Neural cell (in vitro differentiated cells): Measurements from ENCODE around the gene IGF2BP2. TPM values are rescaled to one million over a fixed set of nuclear protein-coding genes. Genes with fewer than 3 reads are reported as not detected.

Experiments used
- H2AFZ ChIP-seq: fragments of 200-600, 300-800 bp; sonication (generic), shearing (Covaris generic); 2 replicates; pipeline ENCODE4 v1.6.0; 2014; ENCODE audit warnings: low read depth, mild to moderate bottlenecking, antibody characterized with exemption, low read length, moderate library complexity
- H3F3A ChIP-seq: fragments of 200-600 bp; shearing (Covaris generic); 2 replicates; pipeline ENCODE4 v1.6.1; 2016; ENCODE audit warnings: mild to moderate bottlenecking, moderate library complexity, mixed read lengths, antibody characterized with exemption, low read length; ENCODE audit not compliant: insufficient read depth, poor library complexity, severe bottlenecking
- H3K27ac ChIP-seq: fragments of 200-600, 300-800 bp; sonication (generic), shearing (Covaris generic); 2 replicates; pipeline ENCODE4 v1.5.1; 2014; ENCODE audit warnings: mild to moderate bottlenecking, low read length, moderate library complexity
- H3K27me3 ChIP-seq: fragments of 300-800, 200-600 bp; sonication (generic), shearing (Covaris generic); 2 replicates; pipeline ENCODE4 v1.6.0; 2014; ENCODE audit warnings: mild to moderate bottlenecking, low read depth, low read length, moderate library complexity; ENCODE audit not compliant: insufficient read depth
- H3K36me3 ChIP-seq: fragments of 300-800, 200-600 bp; sonication (generic), shearing (Covaris generic); 2 replicates; pipeline ENCODE4 v1.5.1; 2014; ENCODE audit warnings: mild to moderate bottlenecking, antibody characterized with exemption, low read length, moderate library complexity; ENCODE audit not compliant: insufficient read depth
- H3K4me2 ChIP-seq: fragments of 300-800, 200-600 bp; sonication (generic), shearing (Covaris generic); 2 replicates; pipeline ENCODE4 v1.6.0; 2014; ENCODE audit warnings: mild to moderate bottlenecking, low read length
- H3K4me3 ChIP-seq: fragments of 300-800, 200-600 bp; sonication (generic), shearing (Covaris generic); 2 replicates; pipeline ENCODE4 v1.5.1; 2014; ENCODE audit warnings: mild to moderate bottlenecking, low read length, moderate library complexity
- H3K79me2 ChIP-seq: fragments of 200-600 bp; shearing (Covaris generic); replicated peaks from 2 replicates; pipeline ENCODE4 v1.6.0; 2014; ENCODE audit warnings: mild to moderate bottlenecking, low read length, moderate library complexity; ENCODE audit not compliant: insufficient read depth
- H3K9ac ChIP-seq: fragments of 300-800, 200-600 bp; sonication (generic), shearing (Covaris generic); 2 replicates; pipeline ENCODE4 v1.6.1; 2016; ENCODE audit warnings: mild to moderate bottlenecking, low read length, mixed read lengths
- H3K9me2 ChIP-seq: fragments of 200-600 bp; shearing (Covaris generic); 2 replicates; pipeline ENCODE4 v1.6.1; 2016; ENCODE audit warnings: mild to moderate bottlenecking, low read length, mixed read lengths; ENCODE audit not compliant: insufficient read depth
- H3K9me3 ChIP-seq: fragments of 200-600, 300-800 bp; sonication (generic), shearing (Covaris generic); 2 replicates; pipeline ENCODE4 v1.6.1; 2016; ENCODE audit warnings: mild to moderate bottlenecking, mixed run types, low read length, moderate library complexity, mixed read lengths
- H4K20me1 ChIP-seq: fragments of 200-600 bp; shearing (Covaris generic); 2 replicates; pipeline ENCODE4 v1.6.1; 2016; ENCODE audit warnings: mild to moderate bottlenecking, mixed run types; ENCODE audit not compliant: insufficient read depth
- CTCF ChIP-seq: fragments of 450-650 bp; IDR thresholded peaks from 2 replicates; pipeline ENCODE4 v1.5.1; 2014; ENCODE audit warnings: antibody characterized with exemption, mild to moderate bottlenecking, moderate library complexity; ENCODE audit not compliant: poor library complexity, severe bottlenecking
- EP300 ChIP-seq: fragments of 450-650 bp; conservative IDR thresholded peaks from 2 replicates; pipeline ENCODE4 v1.6.1; 2014; ENCODE audit warnings: antibody characterized with exemption, mild to moderate bottlenecking, moderate library complexity; ENCODE audit not compliant: poor library complexity, severe bottlenecking
- EZH2 ChIP-seq: fragments of 200-600, 300-800 bp; shearing (Covaris generic), sonication (generic); IDR thresholded peaks from 2 replicates; pipeline ENCODE4 v1.6.1; 2014; ENCODE audit warnings: antibody characterized with exemption, low read length, borderline replicate concordance, mild to moderate bottlenecking; ENCODE audit not compliant: insufficient read depth, poor library complexity, severe bottlenecking
- MXI1 ChIP-seq: fragments of 450-650 bp; conservative IDR thresholded peaks from 2 replicates; pipeline ENCODE4 v1.6.1; 2014; ENCODE audit warnings: antibody characterized with exemption, mild to moderate bottlenecking; ENCODE audit not compliant: poor library complexity, severe bottlenecking
- POLR2AphosphoS5 ChIP-seq: IDR thresholded peaks from 2 replicates; pipeline ENCODE4 v1.6.1; 2012
- RAD21 ChIP-seq: fragments of 450-650 bp; conservative IDR thresholded peaks from 2 replicates; pipeline ENCODE4 v1.6.1; 2014; ENCODE audit warnings: antibody characterized with exemption, mild to moderate bottlenecking, moderate library complexity
- REST ChIP-seq: IDR thresholded peaks from 2 replicates; pipeline ENCODE4 v1.6.1; 2012; ENCODE audit warnings: borderline replicate concordance
- SMC3 ChIP-seq: fragments of 450-650 bp; conservative IDR thresholded peaks from 2 replicates; pipeline ENCODE4 v1.6.1; 2014; ENCODE audit warnings: antibody characterized with exemption, mild to moderate bottlenecking, moderate library complexity; ENCODE audit not compliant: poor library complexity
- TAF1 ChIP-seq: IDR thresholded peaks from 2 replicates; pipeline ENCODE4 v1.6.1; 2012; ENCODE audit warnings: low read depth
- polyA plus RNA-seq: library from polyadenylated mRNA; depleted of rRNA; stranded (reverse); fragments of >200 nt; gene quantifications from 2 replicates; pipeline ENCODE4 v1.2.3, GENCODE V29; 2014

The IGF2BP2 gene
- polyA plus RNA-seq, 1 donor from 2014 or later, result 46.6 TPM

GRCh38 chr3:185729337-185730055 is 95.3 kb downstream of the IGF2BP2 start:
- no peaks in the 10 kb centered on the region for H3F3A ChIP-seq
- H3K36me3 ChIP-seq, result no peaks in the 10 kb centered on the region
- H3K9ac ChIP-seq, result no peak overlapping the region
- no peak overlapping the region for H3K4me2 ChIP-seq
- H3K9me3 ChIP-seq, result no peaks in the 10 kb centered on the region
- H3K27me3 ChIP-seq, result no peaks in the 10 kb centered on the region
- peaks cover 10% of the 10 kb centered on the region for H4K20me1 ChIP-seq
- H2AFZ ChIP-seq, result no peak overlapping the region
- H3K9me2 ChIP-seq, result no peaks in the 10 kb centered on the region
- H3K27ac ChIP-seq, result no peak overlapping the region
- no peak overlapping the region for H3K4me3 ChIP-seq
- peaks cover 78% of the 10 kb centered on the region for H3K79me2 ChIP-seq
- TF ChIP-seq POLR2AphosphoS5, result no peak
- TF ChIP-seq TAF1, result no peak
- TF ChIP-seq CTCF, result no peak
- no peak for TF ChIP-seq SMC3
- TF ChIP-seq RAD21, result no peak
- TF ChIP-seq MXI1, result no peak
- no peak for TF ChIP-seq EZH2
- no peak for TF ChIP-seq REST
- TF ChIP-seq EP300, result no peak

GRCh38 chr3:185728630-185729336 is 96.1 kb downstream of the IGF2BP2 start:
- H3K4me2 ChIP-seq, result no peak overlapping the region
- no peak overlapping the region for H3K4me3 ChIP-seq
- TF ChIP-seq EP300 (no peak), CTCF (no peak), RAD21 (no peak), SMC3 (no peak), TAF1 (no peak), REST (no peak), POLR2AphosphoS5 (no peak), MXI1 (no peak)
- no peaks in the 10 kb centered on the region for H3K9me3 ChIP-seq
- H3K9me2 ChIP-seq, result no peaks in the 10 kb centered on the region
- no peaks in the 10 kb centered on the region for H3F3A ChIP-seq
- H3K9ac ChIP-seq, result no peak overlapping the region
- H3K27me3 ChIP-seq, result no peaks in the 10 kb centered on the region
- H3K79me2 ChIP-seq, result peaks cover 82% of the 10 kb centered on the region
- no peaks in the 10 kb centered on the region for H3K36me3 ChIP-seq
- no peak overlapping the region for H2AFZ ChIP-seq
- H3K27ac ChIP-seq, result no peak overlapping the region
- H4K20me1 ChIP-seq, result peaks cover 10% of the 10 kb centered on the region
